Measurements from ENCODE around the gene RUNX3. TPM values are rescaled to one million over a fixed set of nuclear protein-coding genes. Genes with fewer than 3 reads are reported as not detected.

The RUNX3 gene
- polyA plus RNA-seq, 1 donor: 0.43 TPM

GRCh38 chr1:24886241-24886640, 43.8 kb downstream of the RUNX3 start:
- no peak for DNase-seq (ENCODE audit: low read depth)

DNA sequence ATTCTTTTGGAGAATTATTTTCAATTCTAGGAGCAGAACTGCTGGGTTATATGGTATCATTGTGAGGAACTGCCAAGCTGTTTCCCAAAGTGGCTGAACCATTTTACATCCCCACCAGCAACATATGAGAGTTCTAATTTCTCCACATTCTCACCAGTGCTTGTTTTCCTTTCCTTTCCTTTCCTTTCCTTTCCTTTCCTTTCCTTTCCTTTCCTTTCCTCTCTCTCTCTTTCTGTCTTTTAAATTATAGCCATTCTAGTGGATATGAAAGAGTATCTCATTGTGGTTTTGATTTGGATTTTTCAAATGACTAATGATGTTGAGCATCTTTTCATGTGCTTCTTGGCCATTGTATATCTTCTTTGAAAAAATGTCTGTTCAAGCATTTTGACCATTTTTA, 45.3 kb downstream of the RUNX3 start:
- DNase-seq (ENCODE audit: low read depth): no peak

DNA sequence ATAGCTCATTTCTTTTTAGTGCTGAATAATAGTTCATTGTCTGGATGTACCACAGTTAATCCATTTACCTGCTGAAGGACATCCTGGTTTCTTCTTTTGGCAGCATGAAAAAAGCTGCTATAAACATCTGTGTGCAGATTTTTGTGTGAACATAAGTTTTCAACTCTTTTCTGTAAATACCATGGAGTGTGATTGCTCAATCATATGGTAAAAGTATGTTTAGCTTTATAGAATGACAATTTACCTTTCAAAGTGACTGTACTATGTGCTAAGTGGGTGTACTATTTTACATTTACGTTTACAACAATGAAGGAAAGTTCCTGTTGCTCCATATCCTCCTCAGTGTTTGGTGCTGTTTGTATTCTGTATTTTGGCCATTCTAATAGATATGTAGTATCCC, 49.0 kb downstream of the RUNX3 start:
- no peak for DNase-seq (ENCODE audit: low read depth)

DNA sequence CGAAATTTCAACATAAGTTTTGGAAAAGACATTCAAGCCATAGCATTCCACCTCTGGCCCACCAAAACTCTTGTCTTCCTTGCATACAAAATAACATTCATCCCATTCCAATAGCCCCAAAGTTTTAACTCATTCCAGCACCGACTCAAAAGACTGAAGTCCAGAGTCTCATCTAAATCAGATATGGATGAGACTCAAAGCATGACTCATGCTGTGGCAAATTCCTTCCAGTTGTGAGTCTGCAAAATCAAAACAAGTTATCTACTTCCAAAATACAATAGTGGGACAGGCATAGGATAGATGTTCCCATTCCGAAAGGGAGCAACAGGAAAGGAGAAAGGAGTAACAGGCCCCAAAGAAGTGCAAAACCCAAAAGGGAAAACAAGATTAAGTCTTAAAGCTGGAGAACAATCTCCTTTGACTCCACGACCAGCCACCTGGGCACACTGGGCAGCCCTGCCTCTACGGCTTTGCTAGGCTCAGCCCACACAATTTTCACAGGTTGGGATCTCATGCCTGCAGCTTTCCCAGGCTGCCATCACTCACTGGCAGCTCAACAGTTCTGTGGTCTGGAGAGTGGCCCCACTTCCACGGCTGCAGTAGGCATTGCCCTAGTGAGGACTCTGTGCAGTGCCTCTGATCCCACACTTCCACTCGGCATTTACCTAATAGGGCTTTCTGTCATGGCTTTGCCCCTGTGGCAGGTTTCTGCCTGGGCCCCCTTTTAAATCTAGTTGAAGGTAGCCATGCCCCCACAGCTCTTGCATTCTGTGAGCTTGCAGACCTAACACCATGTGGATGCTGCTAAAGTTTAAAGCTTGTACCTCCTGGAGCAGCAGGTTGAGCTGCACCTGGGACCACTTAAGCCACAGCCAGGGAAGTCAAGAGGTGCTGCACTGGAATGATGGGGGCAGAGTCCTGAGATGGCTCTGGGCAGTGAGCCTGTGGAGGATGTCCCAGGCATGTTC, 51.0 kb downstream of the RUNX3 start:
- no peak for DNase-seq (ENCODE audit: low read depth)

DNA sequence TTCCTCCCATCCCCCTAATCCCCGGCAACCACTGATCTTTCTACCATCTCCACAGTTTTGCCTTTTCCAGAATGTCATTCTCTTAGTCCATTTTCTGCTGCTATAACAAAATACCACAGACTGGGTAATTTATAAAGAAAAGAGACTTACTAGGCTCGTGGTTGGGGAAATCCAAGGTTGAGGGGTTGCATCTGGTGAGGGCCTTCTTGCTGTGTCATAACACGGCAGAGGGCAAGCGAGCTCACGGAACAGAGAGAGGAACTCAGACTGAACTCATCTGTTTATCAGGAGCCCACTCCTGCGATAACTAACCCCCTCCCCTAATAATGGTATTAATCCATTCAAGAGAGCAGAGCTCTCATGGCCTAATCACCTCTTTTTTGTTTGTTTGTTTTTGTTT, 52.0 kb downstream of the RUNX3 start:
- DNase-seq (ENCODE audit: low read depth): no peak

DNA sequence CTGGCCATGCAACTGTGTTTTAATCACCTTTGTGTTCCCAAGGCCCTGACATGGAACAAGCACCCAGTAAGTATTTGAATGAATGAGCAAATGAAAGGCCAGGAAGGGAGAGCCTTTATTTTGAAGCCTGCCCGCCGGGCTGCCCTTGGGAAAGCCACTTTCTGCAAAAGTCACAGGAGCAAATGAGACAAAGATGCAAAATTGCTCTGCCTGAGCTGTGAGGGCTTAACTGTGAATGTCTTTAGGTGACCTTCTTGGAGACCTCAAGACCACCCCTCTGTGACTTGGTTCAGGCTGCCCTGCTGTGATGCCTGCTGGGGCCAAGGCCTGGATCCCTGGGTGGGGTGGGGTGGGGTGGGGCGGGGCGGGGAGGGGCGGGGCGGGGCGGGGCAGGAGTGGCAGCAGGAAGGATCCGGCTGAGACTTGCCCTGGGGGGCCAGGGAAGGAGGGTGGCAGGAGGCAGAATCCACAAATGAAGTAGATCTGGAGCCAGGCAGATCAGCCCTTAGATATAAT, 54.0 kb downstream of the RUNX3 start:
- no peak for DNase-seq (ENCODE audit: low read depth)

- DNase-seq (ENCODE audit: low read depth): no peak
These were observed 54.8 kb downstream of the RUNX3 start for GRCh38 chr1:24875257-24875656.

DNA sequence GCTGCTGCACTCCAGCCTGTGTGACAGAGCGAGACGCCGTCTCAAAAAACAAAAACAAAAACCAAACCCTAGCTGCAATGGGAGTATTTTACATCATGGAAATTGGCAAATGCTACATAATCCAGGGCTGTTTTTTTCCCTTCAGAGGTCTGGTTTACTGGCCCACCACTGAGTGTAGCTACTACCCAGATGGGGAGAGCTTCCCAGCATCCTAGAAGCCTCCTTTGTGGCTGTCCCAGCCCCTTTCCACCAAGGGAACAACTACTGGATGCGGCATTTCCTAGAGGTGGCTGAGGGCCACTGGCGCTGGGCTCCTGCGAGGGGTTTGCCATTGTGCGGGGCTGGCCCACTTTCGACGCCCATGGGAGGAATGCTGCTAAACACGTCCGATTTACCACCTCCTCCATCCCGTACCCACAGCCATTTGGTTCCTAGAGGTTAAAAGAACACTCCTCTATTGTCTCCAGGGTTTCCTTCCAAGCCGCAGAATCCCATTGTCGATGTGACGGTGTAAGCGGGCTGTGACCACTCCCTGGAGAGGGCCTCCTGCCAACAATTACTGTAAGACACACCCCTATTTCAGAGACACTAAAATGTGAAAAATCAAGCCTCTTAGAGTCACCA, 55.4 kb downstream of the RUNX3 start:
- DNase-seq (ENCODE audit: low read depth): no peak

GRCh38 chr1:24874056-24874455, 56.0 kb downstream of the RUNX3 start:
- DNase-seq (ENCODE audit: low read depth): no peak

- no peak for DNase-seq (ENCODE audit: low read depth)
These were observed 56.9 kb downstream of the RUNX3 start for GRCh38 chr1:24873148-24873547.

DNA sequence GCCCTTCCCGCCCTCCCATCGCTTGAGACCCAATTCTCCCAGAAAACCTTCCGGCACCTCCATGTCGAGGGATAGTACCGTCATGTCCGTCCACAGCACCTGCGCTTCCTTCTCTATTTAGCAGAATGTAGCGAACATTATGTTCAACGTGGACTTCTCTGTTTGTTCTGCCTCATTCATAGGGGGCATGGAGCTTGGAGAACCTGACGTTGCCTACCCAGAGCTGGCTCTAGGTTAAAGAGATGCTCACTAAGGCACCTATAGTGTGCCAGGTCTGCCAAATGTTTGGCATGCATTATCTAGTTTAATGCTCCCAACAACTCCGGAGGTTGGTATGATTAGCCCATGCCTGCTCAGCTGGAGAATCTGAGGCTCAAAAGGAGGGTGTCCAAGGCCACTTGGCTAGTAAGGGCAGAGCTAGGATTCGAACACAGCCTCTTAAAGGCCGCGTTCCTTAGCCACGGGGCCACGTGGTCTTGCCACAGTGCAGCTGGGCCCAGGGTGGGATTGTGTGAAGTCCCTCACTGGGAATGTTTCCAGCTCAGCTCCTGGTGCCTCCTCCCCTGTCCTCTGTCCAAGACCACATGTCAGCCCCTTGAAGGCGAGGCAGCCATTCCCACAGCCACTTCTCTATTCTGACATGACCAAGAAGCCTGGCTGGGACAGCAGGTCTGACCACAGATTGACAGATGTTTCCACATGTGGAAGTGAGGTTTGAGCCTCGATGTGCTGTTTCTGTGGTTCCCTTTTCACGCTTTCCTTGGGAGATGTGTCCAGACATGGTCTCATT, 57.8 kb downstream of the RUNX3 start:
- DNase-seq (ENCODE audit: low read depth): no peak

DNA sequence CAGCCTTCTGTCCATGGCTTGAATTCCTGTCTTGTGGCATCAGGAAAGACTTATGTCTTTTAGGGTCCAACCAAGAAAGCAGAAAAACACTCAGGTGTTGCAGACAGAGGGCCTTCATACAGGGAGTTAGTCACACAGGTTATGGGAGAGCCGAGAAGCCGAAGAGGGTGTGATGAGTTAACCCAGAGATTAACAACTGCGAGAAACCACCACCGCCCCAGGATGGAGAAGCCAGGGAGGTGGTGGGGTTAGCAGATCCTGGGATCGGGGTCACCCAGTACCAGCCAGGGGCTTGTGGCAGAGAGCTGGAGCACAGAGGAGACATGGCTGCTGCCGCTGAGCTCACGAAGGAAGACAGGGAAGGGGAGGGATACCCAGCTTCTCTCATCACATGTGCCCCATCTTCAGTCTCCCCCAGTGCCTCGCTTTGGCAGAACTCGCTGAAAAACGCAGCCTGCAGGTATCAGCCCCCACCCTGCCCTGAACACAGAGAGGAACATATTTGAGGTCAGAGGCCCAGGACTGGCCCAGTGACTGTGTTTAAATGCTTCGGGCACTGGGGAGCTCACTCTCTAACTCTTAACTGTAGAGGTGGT, 58.7 kb downstream of the RUNX3 start:
- DNase-seq (ENCODE audit: low read depth): no peak

GRCh38 chr1:24870551-24871195, 59.4 kb downstream of the RUNX3 start:
- no peak for DNase-seq (ENCODE audit: low read depth)

DNA sequence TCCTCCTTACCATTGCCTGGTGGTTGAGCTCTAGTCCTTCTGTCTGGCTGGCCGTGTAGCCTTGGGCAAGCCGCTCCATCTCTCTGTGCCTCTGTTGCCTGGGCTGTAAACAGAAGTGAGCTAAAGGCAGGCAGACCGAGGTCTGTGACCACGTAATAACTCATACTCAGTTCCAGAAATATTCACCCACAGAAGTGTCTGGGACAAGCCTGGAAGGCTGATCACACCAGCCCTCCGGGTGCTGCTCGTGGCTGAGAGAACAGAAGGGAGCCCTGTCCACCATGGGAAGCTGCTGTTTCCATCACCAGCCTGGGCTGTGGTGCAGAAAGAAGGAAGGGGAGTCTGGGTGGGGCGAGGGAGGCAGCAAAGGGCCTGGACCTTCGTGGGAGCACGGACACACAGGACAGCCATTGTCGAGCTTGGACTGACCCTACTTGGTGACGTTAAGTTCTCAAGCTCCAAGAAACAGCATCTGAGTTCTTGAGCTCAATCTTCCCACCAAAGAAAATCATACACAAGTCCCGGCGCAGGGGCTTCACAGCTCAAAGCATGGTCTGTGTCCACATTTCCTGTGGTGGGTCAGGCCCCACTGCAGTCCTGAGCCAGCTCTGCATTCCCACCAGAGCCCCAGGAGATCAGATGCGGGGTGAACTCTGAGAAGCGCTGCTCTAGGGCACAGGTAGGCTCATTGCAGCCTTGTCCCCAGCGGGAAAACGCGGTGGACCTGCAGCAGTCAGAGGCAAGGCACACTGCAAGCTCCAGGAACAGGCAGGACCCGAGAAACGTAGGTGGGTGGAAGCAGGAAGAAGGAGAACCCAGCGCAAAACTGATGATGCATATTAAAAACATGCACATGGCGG, 61.8 kb downstream of the RUNX3 start:
- DNase-seq (ENCODE audit: low read depth): no peak

DNA sequence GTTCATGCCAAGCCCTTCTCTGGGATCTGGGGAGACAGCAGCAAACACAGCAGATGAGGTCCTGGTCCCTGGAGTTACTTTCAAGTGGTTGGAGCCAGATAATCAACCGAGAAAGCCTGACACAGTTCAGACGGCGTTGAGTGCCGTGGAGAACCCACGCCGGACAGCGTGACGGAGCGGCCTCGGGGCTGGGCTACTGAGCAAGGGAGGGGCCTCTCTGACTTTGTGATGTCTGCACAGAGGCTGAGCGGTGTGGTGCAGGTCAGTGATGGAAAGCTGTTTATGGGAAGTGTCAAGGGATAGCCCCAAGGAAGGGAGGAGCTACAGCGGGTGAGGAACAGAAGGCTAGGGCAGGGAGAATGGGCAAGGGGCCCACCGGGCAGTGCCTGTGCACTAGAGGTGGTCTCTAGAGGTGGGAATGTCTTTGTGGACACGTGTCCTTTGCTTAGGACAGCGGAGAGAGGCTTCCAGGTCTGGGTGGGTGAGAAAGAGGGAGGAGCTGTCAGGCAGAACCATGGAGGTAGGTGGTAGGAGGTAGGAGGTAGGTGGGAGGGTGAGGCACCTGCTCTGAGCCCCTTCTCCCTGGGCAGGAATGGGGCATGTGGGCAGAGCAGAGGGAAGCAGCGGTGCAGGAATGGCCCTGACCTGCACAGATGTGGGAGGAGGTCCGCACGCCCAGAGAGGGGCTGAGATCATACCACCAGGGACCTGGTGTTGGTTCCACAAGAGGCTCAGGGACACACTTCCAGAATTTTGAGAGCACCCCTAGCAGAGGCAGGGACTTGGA, 62.8 kb downstream of the RUNX3 start:
- no peak for DNase-seq (ENCODE audit: low read depth)

GRCh38 chr1:24866211-24867083, 63.6 kb downstream of the RUNX3 start:
- no peak for DNase-seq (ENCODE audit: low read depth)

- DNase-seq (ENCODE audit: low read depth): no peak
These were observed 64.5 kb downstream of the RUNX3 start for GRCh38 chr1:24865587-24865986.

DNA sequence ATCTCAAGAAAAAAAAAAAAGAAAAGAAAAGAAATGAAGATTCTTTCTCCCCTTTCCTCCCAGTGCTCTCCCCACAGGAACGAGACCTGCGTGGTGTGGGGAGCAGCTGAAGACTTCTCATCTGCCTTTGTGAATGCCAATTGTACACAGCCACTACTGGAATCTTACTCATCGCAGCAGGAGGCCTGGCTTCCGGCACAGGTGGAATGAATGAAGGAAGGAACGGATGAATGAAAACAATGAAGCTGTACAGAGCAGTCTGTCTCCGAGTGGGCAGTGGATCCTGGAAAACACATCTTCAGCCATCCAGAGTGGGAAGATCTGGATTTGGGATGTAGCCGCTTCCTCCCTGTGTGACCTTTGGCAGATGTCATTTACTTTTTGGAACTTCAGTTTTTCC, 64.9 kb downstream of the RUNX3 start:
- DNase-seq (ENCODE audit: low read depth): no peak

Measured in forelimb muscle (tissue), 1 donor.